HepG2 (cell line): ENCODE results near the gene ZNF384. TPM values are rescaled to one million over a fixed set of nuclear protein-coding genes. Genes with fewer than 3 reads are reported as not detected.

Source experiments
- ELK4 ChIP-seq: sonication (generic); formaldehyde crosslinking; IDR thresholded peaks from 2 replicates; pipeline ENCODE4 v1.9.0; 2021; ENCODE audit warnings: missing genetic modification reagents, borderline replicate concordance
- FOXC1 ChIP-seq: sonication (generic); formaldehyde crosslinking; IDR thresholded peaks from 2 replicates; pipeline ENCODE4 v1.8.0; 2022; ENCODE audit warnings: mild to moderate bottlenecking, missing genetic modification reagents, borderline replicate concordance
- GZF1 ChIP-seq: sonication (generic); formaldehyde crosslinking; IDR thresholded peaks from 2 replicates; pipeline ENCODE4 v1.5.1; 2020; ENCODE audit warnings: mild to moderate bottlenecking, missing genetic modification reagents
- HMGXB4 ChIP-seq, 2 experiments: sonication (generic) in 1 of 2; formaldehyde crosslinking in 1 of 2; IDR thresholded peaks; 2 replicates each; pipeline versions ENCODE4 v1.4.0 to v1.6.1; 2018 to 2020; ENCODE audit warnings: missing genetic modification reagents in 2 of 2, borderline replicate concordance in 1 of 2, low read depth in 1 of 2, mild to moderate bottlenecking in 1 of 2, missing biosample characterization in 1 of 2
- KLF13 ChIP-seq: sonication (generic); formaldehyde crosslinking; IDR thresholded peaks from 2 replicates; pipeline ENCODE4 v1.4.0; 2020; ENCODE audit warnings: mild to moderate bottlenecking, missing genetic modification reagents
- MED1 ChIP-seq: sonication (generic); formaldehyde crosslinking; IDR thresholded peaks from 2 replicates; pipeline ENCODE4 v1.4.0; 2020; ENCODE audit warnings: missing genetic modification reagents
- NFIC ChIP-seq: IDR thresholded peaks from 2 replicates; pipeline ENCODE4 v1.6.1; 2012; ENCODE audit warnings: mild to moderate bottlenecking, low read length, inconsistent platforms
- POLR2A ChIP-seq, 2 experiments: IDR thresholded peaks; 2 replicates each; pipeline ENCODE4 v1.6.1; 2011; ENCODE audit warnings: low read depth in 2 of 2, low read length in 2 of 2, mild to moderate bottlenecking in 1 of 2, moderate library complexity in 1 of 2; ENCODE audit not compliant: insufficient read depth in 1 of 2
- STAT5B ChIP-seq: sonication (generic); formaldehyde crosslinking; IDR thresholded peaks from 2 replicates; pipeline ENCODE4 v1.4.0; 2020; ENCODE audit warnings: missing genetic modification reagents
- TFDP1 ChIP-seq: IDR thresholded peaks from 2 replicates; pipeline ENCODE4 v1.6.1; 2016; ENCODE audit warnings: missing compliant biosample characterization, missing genetic modification reagents, borderline replicate concordance
- ZBTB4 ChIP-seq: sonication (generic); formaldehyde crosslinking; IDR thresholded peaks from 2 replicates; pipeline ENCODE4 v1.4.0; 2020; ENCODE audit warnings: missing genetic modification reagents, mild to moderate bottlenecking, borderline replicate concordance
- ZNF530 ChIP-seq: sonication (generic); formaldehyde crosslinking; IDR thresholded peaks from 2 replicates; pipeline ENCODE4 v1.5.0; 2020; ENCODE audit warnings: low read depth, mild to moderate bottlenecking, missing genetic modification reagents
- ZNF607 ChIP-seq: sonication (generic); formaldehyde crosslinking; IDR thresholded peaks from 2 replicates; pipeline ENCODE4 v1.5.1; 2020; ENCODE audit warnings: missing genetic modification reagents, mild to moderate bottlenecking, borderline replicate concordance
- ZNF703 ChIP-seq: sonication (generic); formaldehyde crosslinking; IDR thresholded peaks from 2 replicates; pipeline ENCODE4 v1.5.1; 2020; ENCODE audit warnings: missing genetic modification reagents, mild to moderate bottlenecking, moderate library complexity, borderline replicate concordance
- ZNF772 ChIP-seq: sonication (generic); formaldehyde crosslinking; IDR thresholded peaks from 2 replicates; pipeline ENCODE4 v1.5.0; 2020; ENCODE audit warnings: mild to moderate bottlenecking, missing genetic modification reagents
- ZNF784 ChIP-seq: sonication (generic); formaldehyde crosslinking; IDR thresholded peaks from 2 replicates; pipeline ENCODE4 v1.5.1; 2020; ENCODE audit warnings: missing genetic modification reagents, mild to moderate bottlenecking, borderline replicate concordance
- polyA plus RNA-seq, 8 experiments: library from polyadenylated mRNA; depleted of rRNA in 3 of 8; stranded (reverse) in 7 of 8; unstranded in 1 of 8; fragments of >200 nt; fragmentation: Illumina TruSeq in 4 of 8; extraction: Trizol in 4 of 8; gene quantifications; 2 replicates each; pipeline versions ENCODE4 v1.2.1 to v1.2.3, GENCODE V29; 2011 to 2016; ENCODE audit warnings: low read depth in 4 of 8, missing spikeins in 1 of 8, mixed read lengths in 1 of 8; ENCODE audit not compliant: insufficient read depth in 1 of 8
- total RNA-seq, 5 experiments: library from RNA; depleted of rRNA; stranded (reverse); fragments of >200 nt; fragmentation: Illumina TruSeq; extraction: Trizol; gene quantifications; 2 replicates each; pipeline ENCODE4 v1.2.3, GENCODE V29; 2016; ENCODE audit warnings: low read depth in 1 of 5

The ZNF384 gene
- total and polyA plus RNA-seq, 2 of the 13 experiments (the other 11 are each of a cell fraction or from before 2014, with no cell fraction given): 23.6 to 55.3 TPM

- TF ChIP-seq ZBTB4 (CRISPR knock-in tag) (no peak), HMGXB4 (CRISPR knock-in tag; IDR thresholded peaks at IDR 0.05; ENCODE audit: borderline replicate concordance in 1 of 2, low read depth in 1 of 2) (peak; percentile 33 to 45; a peak in 1 of 4 replicates), POLR2A (IDR thresholded peaks at IDR 0.05; ENCODE audit: insufficient read depth in 1 of 2, low read depth in 2 of 2, low read length in 2 of 2) (peak; percentile 42 to 52; a peak in 3 of 4 replicates), MED1 (CRISPR knock-in tag) (peak; percentile 67), GZF1 (CRISPR knock-in tag) (no peak), ZNF607 (peak; percentile 73; the same call in 1 of the 2 replicates), ZNF784 (peak; percentile 52; the same call in 1 of the 2 replicates), FOXC1 (CRISPR knock-in tag) (peak; percentile 73; the same call in 1 of the 2 replicates), TFDP1 (CRISPR knock-in tag) (peak; percentile 96), ZNF772 (CRISPR knock-in tag) (peak; percentile 78), STAT5B (CRISPR knock-in tag) (no peak), ZNF530 (CRISPR knock-in tag) (no peak), NFIC (peak; percentile 55; the same call in 1 of the 2 replicates), ZNF703 (CRISPR knock-in tag) (peak; percentile 51; the same call in 1 of the 2 replicates), KLF13 (no peak), ELK4 (CRISPR knock-in tag) (peak; percentile 83; the same call in 1 of the 2 replicates)
These were observed 26.1 kb downstream of the ZNF384 start, which contains the start of gene ING4 (continued) for GRCh38 chr12:6662906-6663742.
